Fibroblast of lung (primary cell): ENCODE results near the gene NDUFA1.

Experiments used
- EZH2 ChIP-seq: IDR thresholded peaks from 2 replicates; pipeline ENCODE4 v1.5.1; 2012; ENCODE audit warnings: low read length, control low read depth, mild to moderate bottlenecking; ENCODE audit errors: missing control alignments
- TF ChIP-seq, protein P1 (sequence below), 2 donors: IDR thresholded peaks in 1 of 2; conservative IDR thresholded peaks in 1 of 2; 1 replicate in 1 of 2; 2 replicates in 1 of 2; pipeline ENCODE4 v1.5.1; 2011 to 2012; ENCODE audit warnings: low read length in 2 of 2, control low read depth in 1 of 2, inconsistent platforms in 1 of 2, low read depth in 1 of 2, mild to moderate bottlenecking in 1 of 2

- TF ChIP-seq, protein P1, sequence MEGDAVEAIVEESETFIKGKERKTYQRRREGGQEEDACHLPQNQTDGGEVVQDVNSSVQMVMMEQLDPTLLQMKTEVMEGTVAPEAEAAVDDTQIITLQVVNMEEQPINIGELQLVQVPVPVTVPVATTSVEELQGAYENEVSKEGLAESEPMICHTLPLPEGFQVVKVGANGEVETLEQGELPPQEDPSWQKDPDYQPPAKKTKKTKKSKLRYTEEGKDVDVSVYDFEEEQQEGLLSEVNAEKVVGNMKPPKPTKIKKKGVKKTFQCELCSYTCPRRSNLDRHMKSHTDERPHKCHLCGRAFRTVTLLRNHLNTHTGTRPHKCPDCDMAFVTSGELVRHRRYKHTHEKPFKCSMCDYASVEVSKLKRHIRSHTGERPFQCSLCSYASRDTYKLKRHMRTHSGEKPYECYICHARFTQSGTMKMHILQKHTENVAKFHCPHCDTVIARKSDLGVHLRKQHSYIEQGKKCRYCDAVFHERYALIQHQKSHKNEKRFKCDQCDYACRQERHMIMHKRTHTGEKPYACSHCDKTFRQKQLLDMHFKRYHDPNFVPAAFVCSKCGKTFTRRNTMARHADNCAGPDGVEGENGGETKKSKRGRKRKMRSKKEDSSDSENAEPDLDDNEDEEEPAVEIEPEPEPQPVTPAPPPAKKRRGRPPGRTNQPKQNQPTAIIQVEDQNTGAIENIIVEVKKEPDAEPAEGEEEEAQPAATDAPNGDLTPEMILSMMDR (conservative IDR thresholded peaks at IDR 0.05 in 1 of 2, IDR thresholded peaks at IDR 0.05 in 1 of 2; ENCODE audit: low read depth in 1 of 2, low read length in 2 of 2), result no peak
- TF ChIP-seq EZH2, result no peak
Observed at GRCh38 chrX:119878740-119879139, 7.1 kb downstream of the NDUFA1 start.
